Activated T-cell treated with anti-CD3 and anti-CD28 coated beads, Interleukin-2, amount 50 U/mL, for 48 hours (primary cell): ENCODE measurements around the gene MAX.
A peak's percentile ranks its signal among the peaks of the same experiment; 100 is the strongest.

Experiments
- DNase-seq, 2 experiments: peaks; one replicate each; pipeline ENCODE4 v3.0.0-alpha.2; 2020

The MAX gene

GRCh38 chr14:65102441-65103149 is at the start of gene MAX:
TSS of gene MAX (minus strand) at chr14:65102517. CDS start at chr14:65102339, 178 bp downstream.
- peak; percentile 97 to 98 for DNase-seq

DNA sequence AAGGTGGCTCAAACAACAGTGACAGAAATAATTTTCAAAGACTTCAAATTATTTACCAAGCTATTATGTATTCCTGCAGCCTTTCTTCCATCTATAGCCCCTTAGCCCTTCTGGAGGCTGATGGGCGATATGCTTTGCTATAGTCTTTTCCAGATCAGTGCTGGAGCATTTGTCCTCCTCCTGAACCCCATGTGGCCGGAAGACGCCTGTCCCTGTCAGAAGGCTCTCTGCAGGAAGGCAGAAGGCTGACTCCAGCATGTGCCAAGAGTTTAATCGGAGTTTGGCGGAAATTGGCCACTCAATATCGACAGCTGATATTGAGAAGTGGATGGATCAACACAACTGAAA is 49.3 kb upstream of the MAX start:
- no peak for DNase-seq

DNA sequence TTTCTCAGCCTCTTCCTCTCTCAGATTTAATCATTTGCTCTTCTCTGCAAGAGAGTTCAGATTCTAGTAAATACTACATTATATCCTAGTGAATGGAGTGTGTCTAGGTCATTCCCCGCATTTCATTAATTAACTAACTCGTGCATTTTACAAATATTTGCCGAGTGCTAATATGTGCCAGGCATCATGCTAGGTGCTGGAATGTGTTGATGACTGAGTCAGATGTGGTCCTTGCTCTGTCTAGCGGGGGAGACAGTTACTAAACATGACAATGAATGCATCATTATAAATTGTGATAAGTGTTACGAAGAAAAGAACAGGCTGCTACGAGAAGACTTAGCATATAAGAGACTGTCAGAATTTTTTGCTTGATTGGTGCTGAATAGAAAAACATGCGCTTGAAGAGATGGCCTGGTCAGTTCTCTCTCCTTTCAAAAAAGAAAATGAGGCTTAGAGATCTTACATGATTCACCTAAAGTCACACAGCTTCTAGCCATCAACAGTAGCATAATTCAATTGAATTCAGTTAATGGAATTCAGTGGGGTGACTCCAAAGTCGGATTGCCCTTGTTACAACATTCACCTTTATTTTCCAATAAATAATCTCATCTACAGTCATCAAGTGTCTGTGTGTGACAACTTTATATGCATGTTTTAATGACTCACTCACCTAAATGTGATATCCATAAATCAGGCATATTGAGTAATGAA is 48.7 kb upstream of the MAX start:
- no peak for DNase-seq

- DNase-seq: no peak
Measured at GRCh38 chr14:65149116-65149515, 46.8 kb upstream of the MAX start.

DNA sequence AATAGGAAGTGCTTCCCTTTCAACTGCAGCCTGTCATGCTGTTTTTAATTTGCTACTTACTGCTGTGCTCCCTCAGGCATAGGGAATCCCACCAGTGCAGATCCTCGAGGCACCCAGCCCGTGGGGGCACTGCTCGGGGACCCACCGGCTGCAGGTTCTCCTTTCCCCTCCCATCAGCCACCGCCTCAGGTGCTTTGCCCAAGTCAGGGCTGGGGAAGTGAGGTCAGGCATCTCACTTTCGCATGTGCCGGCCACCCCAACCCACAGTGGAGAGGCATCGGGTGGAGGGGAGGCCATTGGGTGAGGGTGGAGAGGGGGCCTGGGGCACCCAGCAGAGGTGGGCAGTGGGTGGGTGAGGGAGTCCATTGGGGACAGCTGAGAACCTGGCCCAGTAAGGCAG is 41.9 kb upstream of the MAX start:
- no peak for DNase-seq

DNA sequence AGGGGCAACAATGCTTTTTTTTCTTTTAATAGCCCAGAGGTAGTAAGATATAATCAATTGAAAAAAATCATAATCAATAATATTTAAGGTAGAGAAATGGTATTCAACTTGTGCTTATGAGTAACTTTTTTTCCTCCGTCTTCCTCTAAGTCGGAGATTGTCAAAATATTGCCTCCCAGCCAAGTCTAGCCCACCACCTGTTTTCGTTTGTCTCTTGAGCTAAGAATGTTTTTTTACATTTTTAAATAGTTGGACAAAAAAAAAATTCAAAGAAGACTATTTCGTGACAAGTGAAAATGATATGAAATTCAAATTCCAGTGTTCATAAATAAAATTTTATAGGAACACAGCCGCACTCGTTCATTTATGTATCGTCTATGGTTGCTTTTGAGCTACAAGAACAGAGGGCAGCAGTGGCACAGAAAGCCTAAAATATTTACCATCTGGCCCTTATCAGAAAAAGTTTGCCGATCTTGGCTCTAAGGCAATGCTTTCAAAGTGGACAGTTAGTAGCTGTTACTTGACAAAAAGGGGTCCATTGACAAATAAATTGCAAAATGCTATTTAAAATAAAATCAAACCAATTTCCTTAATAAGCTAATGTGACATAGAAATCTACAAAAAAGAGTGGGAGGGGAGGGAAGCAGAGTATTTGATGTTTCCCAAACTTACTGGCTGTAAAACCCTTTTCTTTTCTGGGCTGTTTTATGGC is 40.8 kb upstream of the MAX start:
- no peak for DNase-seq

DNA sequence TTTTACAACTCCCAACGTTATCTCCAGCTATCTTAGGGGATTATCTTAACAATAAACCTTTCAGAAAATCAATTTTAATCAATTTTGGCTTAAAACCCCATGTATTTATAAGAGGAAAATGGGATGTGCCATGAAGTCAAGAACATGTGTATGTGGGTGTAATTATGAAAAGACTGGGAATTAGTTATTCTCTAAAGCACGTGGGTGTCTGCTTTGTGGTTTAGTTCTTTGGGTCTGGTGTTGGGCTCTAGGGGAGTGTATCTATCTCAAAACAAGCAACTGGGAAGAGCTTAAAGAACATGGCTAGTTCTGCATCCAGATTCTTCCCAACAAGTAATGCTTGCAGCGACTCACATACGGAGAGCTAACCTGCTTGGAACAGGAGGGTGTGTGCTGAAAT is 40.1 kb upstream of the MAX start:
- no peak for DNase-seq

- no peak for DNase-seq
Measured at GRCh38 chr14:65141523-65141922, 39.2 kb upstream of the MAX start.

DNA sequence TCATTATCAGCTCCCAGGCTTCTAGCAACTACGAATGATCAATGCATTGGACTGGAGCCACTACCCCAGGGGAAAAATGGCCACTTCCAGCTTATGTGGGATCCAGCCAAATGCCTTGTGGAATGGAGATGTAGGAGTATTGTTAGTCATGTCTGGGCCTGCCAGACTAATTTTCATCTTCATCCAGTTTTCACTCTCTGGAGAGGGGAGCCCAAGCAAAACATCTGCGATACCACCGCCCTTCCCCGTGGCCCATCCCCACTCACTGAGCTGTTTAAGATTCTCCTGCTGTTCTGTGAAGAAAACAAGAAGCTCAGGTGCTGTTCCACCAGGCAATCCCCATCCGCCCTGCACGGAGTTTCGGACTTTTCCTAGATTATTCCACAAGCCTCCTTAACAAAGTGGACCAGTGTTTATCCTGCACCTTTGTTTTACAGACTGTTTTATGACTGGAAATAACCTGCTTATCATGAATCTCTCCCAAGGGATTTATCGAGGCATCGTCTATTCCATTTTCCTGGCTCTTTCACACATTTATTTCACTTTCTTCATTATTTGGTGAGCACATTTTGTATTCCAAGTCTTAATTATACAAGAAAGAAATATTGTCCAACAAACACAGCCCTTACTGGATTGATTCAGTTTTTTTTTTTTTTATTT is 35.5 kb upstream of the MAX start:
- DNase-seq: no peak

GRCh38 chr14:65134651-65135579 is 32.6 kb upstream of the MAX start:
- no peak for DNase-seq

DNA sequence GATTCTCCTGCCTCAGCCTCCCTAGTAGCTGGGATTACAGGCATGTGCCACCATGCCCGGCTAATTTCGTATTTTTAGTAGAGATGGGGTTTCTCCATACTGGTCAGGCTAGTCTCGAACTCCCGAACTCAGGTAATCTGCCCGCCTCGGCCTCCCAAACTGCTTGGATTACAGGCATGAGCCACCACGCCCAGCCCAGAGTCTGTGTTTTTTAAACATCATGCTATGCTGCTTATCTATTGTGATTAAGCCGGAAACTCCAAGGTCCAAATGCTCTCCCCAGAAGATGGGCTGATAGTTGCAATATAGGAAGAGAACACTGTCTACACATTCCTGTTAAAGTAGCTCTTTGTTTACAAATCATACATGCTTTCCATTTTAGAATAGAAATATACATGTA is 30.5 kb upstream of the MAX start:
- DNase-seq: no peak

GRCh38 chr14:65131301-65131701 is 29.0 kb upstream of the MAX start:
- DNase-seq: no peak

- DNase-seq: no peak
Measured at GRCh38 chr14:65128096-65128495, 25.8 kb upstream of the MAX start.

- DNase-seq: no peak
Measured at GRCh38 chr14:65117769-65118745, 15.7 kb upstream of the MAX start.

DNA sequence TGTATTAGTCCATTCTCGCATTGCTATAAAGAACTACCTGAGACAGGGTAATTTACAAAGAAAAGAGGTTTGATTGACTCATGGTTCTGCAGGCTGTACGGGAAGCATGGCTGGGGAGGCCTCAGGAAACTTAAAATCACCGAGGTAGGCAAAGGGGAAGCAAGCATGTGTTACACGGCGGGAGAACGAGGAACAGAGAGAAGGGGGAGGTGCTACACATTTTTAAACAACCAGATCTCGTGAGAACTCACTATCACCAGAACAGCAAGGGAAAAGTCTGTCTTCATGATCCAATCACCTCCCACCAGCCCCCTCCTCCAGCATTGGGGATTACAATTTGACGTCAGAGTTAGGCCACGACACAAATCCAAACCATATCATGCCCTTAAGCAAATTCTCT is 13.3 kb upstream of the MAX start:
- no peak for DNase-seq

- no peak for DNase-seq
Measured at GRCh38 chr14:65110525-65110924, 8.2 kb upstream of the MAX start.

DNA sequence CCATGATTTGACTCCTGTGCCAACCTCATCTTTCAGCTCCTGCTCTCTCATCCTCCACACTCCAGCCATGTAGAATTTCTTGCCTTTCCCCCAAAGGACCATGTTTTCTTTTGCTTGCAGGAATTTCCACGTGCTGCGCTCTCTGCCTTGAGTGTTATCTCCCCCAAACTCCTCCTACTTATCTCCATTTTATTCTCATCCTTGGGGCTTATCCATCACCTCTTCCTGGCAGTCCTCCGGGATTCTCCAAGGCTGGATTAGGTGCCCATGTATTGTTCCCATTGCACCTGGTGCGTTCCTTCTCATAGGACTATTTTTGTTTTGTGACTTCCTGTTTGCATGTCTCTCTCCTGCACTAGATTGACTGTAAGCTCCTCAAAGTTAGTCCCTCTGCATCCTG is 7.0 kb upstream of the MAX start:
- no peak for DNase-seq

DNA sequence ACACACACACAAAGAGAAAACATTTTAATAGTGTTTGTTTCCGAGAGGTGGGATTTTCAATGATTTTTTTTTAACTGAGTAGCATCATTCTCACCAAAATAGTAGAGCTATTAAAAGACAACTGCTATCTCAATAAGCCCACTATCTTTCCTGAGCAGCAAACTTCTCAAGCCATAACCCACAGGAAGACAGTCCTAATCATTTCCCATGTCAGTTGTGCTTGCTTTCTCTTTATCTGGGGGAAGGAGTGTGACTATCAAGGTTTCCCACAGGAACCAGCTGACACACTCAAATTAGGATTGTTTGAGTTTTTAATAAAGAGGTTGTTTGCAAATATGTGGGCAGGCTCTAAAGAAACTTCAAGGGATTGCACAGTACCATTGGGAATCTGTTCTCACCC is 4.9 kb upstream of the MAX start:
- no peak for DNase-seq

GRCh38 chr14:65106736-65107135 is 4.4 kb upstream of the MAX start:
- no peak for DNase-seq

DNA sequence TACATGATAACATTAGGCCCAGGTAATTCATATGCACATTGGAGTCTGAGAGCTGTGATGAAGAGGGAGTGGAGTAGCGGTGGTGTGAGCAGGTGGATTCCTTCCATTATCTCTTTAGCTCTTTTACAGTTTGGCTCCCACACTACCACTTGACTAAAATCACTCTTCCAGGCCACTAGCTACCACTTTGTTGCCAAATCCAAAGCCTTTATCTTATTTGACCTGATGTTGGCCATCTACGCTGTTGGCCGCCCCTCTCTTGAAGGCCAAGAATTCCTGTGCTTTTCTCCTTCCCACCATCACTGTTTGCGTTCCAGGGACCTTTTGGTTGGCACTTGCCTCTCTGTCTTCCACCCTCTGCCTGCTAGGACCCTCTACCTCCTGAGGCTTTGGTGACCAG is 4.0 kb upstream of the MAX start:
- DNase-seq: no peak

DNA sequence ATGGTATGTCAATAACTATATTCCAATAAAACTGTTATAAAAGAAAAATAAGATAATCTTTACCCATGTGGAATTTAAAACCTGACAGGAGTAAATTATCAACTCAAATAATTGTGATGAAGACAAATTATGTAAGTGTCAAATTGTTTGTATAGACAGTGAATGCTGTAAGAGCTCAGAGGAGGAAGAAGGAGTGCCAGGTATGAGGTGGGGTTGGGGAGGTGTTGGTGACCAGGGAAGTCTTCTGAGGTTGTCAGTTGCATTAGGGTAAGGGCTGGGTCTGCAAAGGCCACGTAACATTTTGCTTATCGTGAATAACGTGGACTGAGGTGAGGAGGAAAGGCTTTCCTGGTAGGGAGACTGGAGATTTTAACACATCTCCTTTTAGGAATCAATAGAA is 2.5 kb upstream of the MAX start:
- no peak for DNase-seq
